Measurements from ENCODE around the gene MTIF2. TPM values are rescaled to one million over a fixed set of nuclear protein-coding genes. Genes with fewer than 3 reads are reported as not detected.
A peak's percentile ranks its signal among the peaks of the same experiment; 100 is the strongest.
"Not testable (repeated sequence)": the region's sequence is repeated elsewhere in the genome, so short reads cannot be mapped to it uniquely, and the experiment has no call there.

Gene MTIF2
- total RNA-seq, 6 experiments from 2014 or later = 22.4 to 28.7 (median 25.9) TPM

DNA sequence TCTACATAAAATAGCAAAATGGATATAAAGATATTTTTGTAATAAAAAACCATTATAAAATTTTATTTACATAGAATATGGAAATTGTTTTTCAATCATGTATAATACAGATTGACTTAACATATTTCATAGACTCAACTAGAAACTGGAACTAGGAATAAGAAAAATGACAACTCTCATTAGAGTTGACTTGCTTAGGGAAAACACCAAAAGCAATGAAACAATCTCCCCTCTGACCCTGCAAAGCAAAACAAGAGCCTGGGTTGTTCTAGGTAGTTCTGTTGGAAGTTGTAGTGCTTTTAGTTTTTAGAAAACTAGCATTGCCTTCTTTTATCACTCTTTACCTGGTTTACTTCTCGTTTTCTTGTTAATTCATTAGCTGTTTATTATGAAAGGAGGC, 32.2 kb upstream of the MTIF2 start:
- DNase-seq = no peak
- TF ChIP-seq CTCF (IDR thresholded peaks at IDR 0.05) = no peak
- Mint-ChIP-seq H3K36me3 (ENCODE audit: low read depth) (0 out of 2 replicates have a peak, but pooled peaks cover 1% of the 10 kb centered on the region), H3K27ac (no peak overlapping the region), H3K27me3 (ENCODE audit: insufficient read depth) (no peaks in the 10 kb centered on the region), H3K9me3 (no peaks in the 10 kb centered on the region), H3K4me3 (no peak overlapping the region), H3K4me1 (ENCODE audit: low read depth) (no peaks in the 10 kb centered on the region)

DNA sequence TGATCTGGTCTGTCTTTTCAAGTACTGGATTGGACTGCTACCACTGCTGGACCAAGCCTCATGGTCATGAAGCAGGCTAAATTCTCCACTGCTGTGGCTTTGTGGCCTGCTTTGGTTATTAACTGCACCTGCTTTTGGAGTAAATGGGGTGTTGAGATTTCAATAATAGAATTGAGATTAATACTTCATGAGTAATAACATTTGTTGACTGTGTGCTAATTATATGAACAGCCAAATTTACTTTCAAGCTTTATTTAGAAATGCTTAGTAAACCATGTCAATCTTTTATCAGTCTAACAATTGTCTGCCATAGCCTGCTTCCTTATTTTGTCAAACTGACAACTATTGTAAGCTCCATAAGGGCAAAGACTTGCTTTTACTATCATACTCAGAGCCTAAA, 27.4 kb upstream of the MTIF2 start:
- Mint-ChIP-seq H3K9me3 (no peaks in the 10 kb centered on the region), H3K4me1 (ENCODE audit: low read depth) (peaks cover 7% of the 10 kb centered on the region; the same call in 1 of the 2 replicates), H3K27ac (no peak overlapping the region), H3K4me3 (no peak overlapping the region), H3K27me3 (ENCODE audit: insufficient read depth) (no peaks in the 10 kb centered on the region), H3K36me3 (ENCODE audit: low read depth) (0 out of 2 replicates have a peak, but pooled peaks cover 5% of the 10 kb centered on the region)
- DNase-seq = no peak
- TF ChIP-seq CTCF (IDR thresholded peaks at IDR 0.05) = no peak

- H3K9me3 Mint-ChIP-seq = no peaks in the 10 kb centered on the region
- DNase-seq = no peak
- TF ChIP-seq CTCF (IDR thresholded peaks at IDR 0.05) = no peak
- no peak overlapping the region for H3K27ac Mint-ChIP-seq
- peaks cover 12% of the 10 kb centered on the region for H3K36me3 Mint-ChIP-seq (ENCODE audit: low read depth)
- H3K4me3 Mint-ChIP-seq = peak overlapping the region; percentile 14
- peaks cover 27% of the 10 kb centered on the region for H3K4me1 Mint-ChIP-seq (ENCODE audit: low read depth)
- H3K27me3 Mint-ChIP-seq (ENCODE audit: insufficient read depth) = peaks cover 2% of the 10 kb centered on the region
These were observed 14.1 kb upstream of the MTIF2 start for GRCh38 chr2:55283083-55283482.

DNA sequence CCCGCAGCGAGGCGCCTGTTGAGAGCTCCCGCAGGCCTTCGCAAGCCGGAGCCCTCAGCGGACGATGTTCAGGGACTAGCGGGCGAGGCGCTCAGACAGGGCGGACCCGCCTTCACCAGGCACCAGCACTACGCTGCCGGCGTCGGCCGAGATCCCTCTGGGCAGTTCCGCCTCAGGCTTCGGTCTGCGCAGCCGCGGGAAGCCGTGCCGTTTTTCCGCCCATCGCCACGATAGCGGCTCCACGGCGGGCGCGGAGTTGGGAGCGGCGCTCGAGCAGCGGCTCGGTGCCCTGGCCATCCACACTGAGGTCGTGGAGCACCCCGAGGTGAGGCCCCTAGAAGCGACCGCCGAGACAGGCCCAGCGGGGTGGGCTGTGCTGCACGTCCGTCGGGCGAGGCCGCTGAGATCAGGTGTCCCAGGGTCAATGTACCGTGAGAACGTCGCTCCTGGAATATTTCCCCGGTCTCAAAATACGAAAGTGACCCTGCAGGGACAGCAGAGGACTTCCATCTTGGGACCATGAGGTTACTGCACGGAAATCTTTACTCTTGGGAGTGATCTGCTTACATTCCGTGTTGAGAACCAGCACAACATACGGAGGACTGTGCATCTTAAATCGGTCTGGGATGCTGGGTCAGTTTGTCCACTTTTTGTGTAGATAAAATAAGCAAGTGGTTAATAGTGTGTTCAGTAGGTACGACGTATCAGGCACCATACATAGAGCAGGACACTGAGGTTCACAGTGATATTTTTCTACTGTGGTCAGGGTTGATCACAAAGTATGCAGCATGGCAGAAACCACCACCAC, 13.3 kb upstream of the MTIF2 start:
- peak; percentile 74 for DNase-seq
- Mint-ChIP-seq H3K9me3 (no peaks in the 10 kb centered on the region), H3K27ac (peak overlapping the region; percentile 89), H3K36me3 (ENCODE audit: low read depth) (peaks cover 12% of the 10 kb centered on the region), H3K27me3 (ENCODE audit: insufficient read depth) (peaks cover 2% of the 10 kb centered on the region), H3K4me3 (peak overlapping the region; percentile 87), H3K4me1 (ENCODE audit: low read depth) (peaks cover 31% of the 10 kb centered on the region)
- TF ChIP-seq CTCF (IDR thresholded peaks at IDR 0.05) = no peak

DNA sequence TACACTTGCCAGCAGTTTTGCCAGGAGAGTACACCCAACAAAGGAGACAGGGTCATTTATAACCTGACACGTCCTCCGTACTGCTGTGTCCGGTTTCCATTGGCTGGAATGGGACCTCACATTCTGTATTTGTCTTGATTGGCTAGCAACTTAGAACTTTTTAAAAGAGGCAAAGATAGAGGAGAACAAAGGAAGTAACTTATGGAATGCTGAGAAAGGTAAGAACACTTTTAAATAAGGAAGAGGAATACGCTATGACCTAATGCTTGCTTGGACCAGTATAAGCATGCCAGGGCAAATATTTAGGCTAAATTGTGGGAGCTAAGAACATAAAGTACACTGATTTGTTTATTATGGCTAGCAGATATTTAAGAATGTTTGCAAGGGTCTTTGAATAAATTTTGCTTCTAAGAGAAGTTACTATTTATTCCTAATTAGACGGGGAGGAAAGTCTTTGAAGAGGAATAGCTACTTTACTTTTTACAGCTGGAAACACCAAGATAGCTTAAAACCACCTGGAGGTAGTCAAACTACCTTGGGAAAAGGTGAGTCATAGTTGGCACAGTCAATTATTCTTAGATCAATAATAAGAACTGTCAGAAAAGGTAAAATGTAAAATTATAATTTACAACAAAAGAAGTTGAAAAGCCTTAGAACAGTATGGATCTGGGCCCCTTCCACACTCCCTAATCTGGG, 12.0 kb upstream of the MTIF2 start:
- not testable (repeated sequence) for DNase-seq; H3K27me3 Mint-ChIP-seq (ENCODE audit: insufficient read depth); H3K36me3 Mint-ChIP-seq (ENCODE audit: low read depth); H3K9me3 Mint-ChIP-seq; H3K27ac Mint-ChIP-seq
- Mint-ChIP-seq H3K4me1 (ENCODE audit: low read depth) (peaks cover 31% of the 10 kb centered on the region), H3K4me3 (peak overlapping the region; percentile 58)

GRCh38 chr2:55279859-55280424, 10.9 kb upstream of the MTIF2 start:
- not testable (repeated sequence) for H3K27me3 Mint-ChIP-seq (ENCODE audit: insufficient read depth); H3K9me3 Mint-ChIP-seq; H3K4me3 Mint-ChIP-seq; H3K27ac Mint-ChIP-seq; H3K36me3 Mint-ChIP-seq (ENCODE audit: low read depth); DNase-seq
- H3K4me1 Mint-ChIP-seq (ENCODE audit: low read depth) = peaks cover 31% of the 10 kb centered on the region

- not testable (repeated sequence) for DNase-seq; H3K27me3 Mint-ChIP-seq (ENCODE audit: insufficient read depth); H3K9me3 Mint-ChIP-seq; H3K36me3 Mint-ChIP-seq (ENCODE audit: low read depth); H3K27ac Mint-ChIP-seq
- Mint-ChIP-seq H3K4me3 (peak overlapping the region; percentile 47; the same call in 1 of the 2 replicates), H3K4me1 (ENCODE audit: low read depth) (peaks cover 31% of the 10 kb centered on the region)
These were observed 10.3 kb upstream of the MTIF2 start for GRCh38 chr2:55279214-55279835.

Data from HFFc6 (cell line).